NOMO-1 treated with dmso at 0.1 percent for 144 hours (cell line): ENCODE data around the gene SDC1.

Experiments
- DNase-seq: peaks from one replicate; lab custom pipeline; 2025; ENCODE audit not compliant: unreplicated experiment; lab: John Stamatoyannopoulos, UW

Gene SDC1

DNA sequence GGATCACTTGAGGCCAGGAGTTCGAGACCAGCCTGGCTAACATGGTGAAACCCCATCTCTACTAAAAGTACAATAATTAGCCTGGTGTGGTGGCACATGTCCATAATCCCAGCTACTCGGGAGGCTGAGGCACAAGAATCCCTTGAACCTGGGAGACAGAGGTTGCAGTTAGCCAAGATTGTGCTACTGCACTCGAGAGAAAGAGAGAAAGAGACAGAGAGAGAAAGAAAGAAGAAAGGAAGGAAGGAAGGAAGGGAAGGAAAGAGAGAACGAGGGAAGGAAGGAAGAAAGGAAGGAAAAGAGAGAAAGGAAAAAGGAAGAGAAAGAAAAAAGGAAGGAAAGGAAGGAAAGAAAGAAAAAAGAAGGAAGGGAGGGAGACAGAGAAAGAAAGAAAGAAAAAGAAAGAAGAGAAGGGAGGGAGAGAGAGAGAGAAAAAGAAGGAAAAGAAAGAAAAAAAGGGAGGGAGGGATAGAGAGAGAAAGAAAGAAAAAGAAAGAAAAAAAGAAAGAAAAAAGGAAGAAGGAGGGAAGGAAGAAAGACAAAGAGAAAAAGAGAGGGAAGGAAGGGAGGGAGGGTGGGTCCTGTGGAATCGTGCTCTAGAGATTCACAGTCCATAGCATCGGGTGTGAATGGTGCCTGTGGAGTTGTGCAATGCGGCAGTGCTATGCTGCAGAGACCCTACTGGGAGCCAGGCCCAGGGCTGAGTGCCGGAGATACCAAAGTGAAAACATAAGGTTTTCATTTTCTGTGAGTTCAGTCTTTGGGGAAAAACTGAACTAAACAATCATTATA, 4.6 kb upstream of the SDC1 start:
- no peak for DNase-seq

DNA sequence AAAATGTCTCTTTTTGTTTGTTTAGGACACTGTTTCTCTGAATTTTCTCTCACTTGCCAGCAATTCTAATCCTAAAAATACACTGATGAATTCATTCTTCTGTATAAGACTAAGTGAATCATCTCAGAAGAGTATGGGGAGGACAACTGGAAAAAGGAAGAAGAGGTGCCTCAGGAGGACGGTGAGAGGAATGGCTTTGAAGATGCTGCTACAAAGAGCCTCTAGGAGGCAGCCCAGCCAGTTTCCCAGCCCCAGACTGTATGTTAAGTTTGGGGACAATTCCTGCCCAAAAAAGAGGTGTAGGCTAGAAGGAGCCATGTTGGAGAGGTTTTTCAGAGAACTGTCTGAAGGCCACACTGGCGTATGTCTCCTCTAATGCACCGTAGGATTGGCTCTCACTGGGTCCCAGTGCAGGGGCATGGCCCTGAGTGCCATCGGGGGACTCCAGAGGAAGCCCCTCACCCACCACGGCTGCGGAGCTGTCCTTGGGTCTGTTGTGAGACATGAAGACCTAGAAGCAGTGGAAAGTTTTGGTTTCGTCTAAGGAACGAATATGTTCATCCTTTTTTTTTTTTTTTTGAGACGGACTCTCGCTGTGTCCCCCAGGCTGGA, 3.1 kb upstream of the SDC1 start:
- no peak for DNase-seq

DNA sequence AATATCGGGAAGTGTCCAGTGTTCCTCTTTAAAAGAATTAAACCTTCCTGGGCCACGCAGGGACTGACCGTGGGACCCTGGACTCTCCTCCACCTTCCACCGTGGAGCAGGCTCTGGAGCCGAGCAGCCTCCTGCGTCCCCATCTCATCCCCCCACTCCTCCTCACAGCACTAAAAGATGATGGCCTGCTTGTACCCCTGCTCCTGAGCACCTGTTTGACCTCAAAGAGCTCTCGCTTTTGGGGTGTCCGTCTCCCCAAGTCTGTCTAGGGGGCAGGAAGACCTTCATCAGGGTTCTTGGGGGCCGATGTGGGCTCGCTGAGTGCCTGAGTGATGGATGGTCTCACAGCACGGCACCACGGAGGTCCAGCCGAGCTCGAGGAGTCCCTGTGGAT, 1.2 kb upstream of the SDC1 start:
- no peak for DNase-seq

DNA sequence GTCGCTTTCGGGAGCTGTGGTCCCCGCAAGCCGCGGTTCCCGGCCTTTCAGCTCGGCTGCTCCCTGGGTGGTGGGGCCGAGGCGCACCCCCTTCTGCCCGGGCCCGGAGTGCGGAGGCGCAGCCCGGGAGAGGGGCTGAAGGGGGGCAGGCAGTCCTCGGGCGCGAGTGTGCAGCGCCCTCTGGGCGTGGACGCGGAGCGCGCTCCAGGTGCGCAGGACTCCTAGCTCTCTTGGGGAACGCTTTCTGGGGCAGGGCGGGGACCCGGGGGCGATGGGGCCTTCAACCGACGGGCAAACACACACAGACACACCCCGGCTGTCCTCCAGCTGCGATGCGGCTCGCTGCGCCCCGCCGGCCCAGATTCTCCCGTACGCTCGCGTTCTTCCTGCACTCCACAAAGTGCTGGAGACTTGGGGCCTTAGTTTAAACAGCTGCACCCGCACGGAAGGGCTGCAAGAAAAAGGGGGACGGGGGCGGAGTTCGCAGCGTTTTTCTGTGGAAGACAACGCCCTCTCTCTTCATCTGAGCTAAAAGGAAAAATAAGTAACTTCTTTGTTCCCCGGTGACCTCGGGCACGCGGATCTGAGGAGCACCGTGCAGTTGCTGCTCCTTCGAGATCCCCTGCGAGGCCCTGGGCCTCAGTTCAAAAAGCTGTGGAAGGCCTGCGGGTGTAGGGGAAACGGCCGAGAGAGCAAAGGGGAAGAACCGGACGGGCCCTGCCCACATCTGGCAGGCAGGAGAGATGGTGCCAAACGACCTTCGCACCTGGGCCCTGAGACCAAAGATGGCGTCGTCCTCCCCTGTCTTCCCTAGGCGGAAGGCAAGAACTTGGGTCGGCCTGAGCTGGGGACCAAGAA, 593 bp upstream of the SDC1 start:
- DNase-seq = no peak

DNA sequence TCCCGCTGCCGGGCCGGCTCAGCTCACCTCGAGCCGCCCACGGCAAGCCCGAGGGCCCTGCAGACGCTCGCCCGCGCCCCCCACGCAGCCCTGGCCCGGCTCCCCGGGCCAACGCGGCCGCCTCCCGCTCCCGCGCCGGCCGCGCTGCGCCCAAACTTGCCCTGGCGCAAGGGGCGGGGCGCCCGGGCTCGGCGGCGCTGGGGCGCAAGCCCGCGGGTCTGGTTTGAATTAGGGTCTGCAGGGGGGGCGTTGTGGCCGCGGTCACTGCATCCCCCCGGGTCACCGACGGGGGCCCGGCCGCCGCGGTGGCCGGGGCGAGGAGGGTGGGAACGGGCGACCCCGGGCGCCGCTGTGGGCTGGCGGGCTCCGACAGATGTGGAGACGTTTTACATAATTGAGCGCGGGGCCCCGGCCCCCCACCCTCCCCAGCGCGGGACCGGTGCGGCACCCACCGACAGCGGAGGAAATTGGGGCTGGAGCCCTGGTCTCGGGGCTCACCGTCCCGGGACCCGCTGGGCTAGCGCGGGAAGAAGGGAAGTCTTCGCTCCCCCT, 690 bp downstream of the SDC1 start:
- no peak for DNase-seq

DNA sequence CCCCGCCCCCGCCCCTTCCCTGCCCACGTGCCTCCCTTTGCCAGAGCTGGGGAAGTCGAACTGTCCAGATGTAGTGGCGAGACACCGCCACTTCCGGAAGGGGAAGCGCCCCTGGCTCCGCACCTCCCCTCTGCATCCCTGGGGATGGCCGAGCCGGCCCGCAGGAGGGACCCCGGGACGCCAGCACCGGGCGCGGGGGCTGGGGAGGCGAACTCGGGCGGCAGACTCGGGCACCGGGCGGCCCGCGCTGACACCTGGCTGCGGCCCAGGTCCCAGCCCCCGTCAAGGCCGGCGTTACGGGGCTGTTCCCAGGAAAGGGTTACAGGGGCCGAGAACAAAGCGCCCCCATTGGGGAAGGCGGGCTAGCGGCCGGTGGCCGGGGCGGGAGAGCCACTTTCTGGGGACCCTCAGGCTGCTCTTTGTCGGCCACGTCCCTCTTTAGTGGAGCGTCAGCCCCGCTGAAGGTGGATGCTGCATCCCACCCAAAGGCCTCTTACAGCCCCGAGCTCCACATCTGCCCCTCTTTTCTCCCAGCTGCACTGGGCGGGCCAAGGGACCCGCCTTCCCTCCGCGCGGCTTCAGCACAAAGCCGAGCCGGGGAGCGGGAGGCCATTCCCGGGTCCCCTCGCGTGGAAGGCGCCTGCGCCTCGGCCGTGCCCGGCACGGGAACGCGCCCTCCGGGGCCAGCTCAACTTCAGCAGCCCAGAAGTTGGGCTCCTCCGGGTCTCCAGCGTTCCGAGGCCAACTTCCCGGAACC, 1.3 kb downstream of the SDC1 start:
- DNase-seq = no peak

DNA sequence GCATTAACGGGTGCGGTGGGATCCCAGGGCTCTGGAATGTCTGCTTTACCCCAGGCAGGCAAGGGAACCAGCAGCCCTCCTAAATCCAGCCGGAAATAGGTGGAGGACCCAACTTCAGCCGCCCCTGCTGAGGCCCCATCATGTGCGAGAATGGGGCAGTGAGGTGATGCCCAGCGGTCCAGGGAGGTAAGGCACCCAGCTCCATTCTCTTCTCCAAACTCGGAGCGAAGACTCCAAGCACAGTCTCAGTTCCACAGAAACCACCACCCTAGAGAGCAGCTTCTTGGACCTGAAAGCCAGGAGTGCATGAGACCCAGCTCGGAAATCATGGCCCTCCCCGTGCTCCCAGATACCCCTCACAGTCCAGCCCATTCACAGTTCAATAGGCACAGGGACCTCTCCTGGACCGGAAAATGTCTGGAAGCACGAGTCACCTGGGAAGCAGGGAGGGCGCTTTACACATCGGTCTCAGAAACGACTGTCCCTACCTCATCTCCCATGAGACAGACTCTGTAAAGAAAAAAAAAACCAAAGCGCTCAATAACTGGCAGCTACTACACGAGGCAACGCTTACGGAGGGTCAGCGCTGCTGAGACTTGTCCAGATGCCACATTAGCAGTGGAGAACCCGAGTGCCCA, 2.0 kb downstream of the SDC1 start:
- no peak for DNase-seq

DNA sequence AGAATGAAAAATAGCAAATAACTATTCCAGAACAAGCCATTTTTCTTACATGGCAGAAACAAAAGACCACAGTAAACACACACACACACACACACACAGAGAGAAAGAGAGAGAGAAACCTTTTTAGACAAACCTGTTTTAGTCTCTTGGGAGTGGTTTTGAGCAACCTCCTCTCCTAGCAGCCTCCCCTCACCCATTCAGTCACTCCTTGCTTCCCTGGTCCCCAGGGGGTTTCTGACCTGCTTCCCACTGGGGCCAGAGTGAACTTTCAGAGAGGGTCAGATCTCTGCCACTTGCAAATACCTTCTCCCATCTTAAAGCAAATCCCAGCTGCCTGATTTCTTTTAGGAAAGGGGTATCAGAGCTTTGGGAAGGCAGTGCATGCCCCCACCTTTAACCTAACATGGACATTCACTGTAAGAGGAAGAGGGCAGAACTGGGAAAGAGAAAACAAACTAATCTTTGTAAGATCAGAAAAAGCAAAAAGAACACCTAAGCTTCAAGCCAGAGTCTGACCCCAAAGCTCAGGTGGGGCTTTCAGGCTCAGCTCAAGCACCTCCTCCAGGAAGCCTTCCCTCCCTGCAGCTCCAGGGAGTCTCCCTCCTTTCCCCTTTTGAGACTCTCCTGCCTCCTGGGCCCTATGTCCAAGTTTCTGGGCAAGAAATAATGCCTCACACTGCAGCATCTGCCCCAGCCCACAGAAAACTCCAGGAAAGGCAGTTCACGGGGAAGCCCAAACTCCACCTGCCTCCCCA, 2.7 kb downstream of the SDC1 start:
- DNase-seq = no peak

DNA sequence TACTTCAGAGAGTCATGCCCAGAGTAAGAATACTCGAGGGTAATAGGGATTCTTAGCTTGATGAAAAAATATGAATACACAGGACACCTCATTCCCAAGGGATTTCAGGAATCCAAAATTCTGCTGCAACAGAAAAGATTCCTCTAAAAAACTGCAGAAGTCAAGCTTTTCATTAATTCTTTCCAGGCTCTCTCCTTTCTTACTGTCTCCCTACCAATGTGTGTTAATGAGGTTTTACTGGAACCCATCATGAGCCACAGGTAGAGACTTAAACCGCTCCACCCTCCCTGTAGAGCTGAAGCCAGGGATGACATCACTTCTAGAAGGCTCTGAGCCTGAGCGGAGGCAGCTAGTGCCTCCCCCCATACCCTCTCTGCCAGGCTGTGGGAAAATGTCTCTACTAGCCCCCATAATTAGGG, 3.4 kb downstream of the SDC1 start:
- no peak for DNase-seq

DNA sequence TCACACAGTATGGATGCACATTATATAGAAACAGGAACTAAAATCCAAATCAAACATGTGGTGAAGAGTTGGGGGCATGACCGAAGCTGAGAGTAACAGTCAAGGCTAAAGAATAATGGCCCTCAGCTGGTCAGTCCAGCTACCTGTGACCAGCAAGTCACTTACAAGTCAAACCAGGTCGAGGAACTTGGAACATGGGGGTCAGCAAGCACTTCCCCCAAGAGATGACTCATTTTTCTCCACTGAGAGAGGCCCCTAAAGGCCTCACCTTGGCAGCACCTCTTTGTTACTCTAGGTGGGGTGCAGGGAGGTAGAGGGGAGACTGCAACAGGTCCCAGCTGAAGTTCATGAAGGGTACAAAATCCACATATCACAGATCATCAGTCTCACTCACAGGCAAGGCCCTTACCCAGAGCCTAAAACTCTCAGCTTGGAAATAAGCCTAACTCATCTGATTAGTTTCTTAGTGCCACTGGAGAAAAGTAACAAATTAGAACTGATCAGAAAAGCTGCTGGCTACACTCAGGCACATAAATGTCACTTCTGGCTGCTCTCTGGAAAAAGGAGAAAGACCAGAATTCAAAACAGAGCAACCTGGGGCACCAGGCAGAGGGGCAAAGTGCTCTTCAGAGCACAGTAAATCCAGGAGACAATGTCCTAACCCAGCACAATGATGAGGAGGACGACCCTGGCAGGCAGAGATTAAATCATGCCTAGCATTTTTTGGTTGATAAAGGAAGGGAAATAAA, 4.0 kb downstream of the SDC1 start:
- no peak for DNase-seq

DNA sequence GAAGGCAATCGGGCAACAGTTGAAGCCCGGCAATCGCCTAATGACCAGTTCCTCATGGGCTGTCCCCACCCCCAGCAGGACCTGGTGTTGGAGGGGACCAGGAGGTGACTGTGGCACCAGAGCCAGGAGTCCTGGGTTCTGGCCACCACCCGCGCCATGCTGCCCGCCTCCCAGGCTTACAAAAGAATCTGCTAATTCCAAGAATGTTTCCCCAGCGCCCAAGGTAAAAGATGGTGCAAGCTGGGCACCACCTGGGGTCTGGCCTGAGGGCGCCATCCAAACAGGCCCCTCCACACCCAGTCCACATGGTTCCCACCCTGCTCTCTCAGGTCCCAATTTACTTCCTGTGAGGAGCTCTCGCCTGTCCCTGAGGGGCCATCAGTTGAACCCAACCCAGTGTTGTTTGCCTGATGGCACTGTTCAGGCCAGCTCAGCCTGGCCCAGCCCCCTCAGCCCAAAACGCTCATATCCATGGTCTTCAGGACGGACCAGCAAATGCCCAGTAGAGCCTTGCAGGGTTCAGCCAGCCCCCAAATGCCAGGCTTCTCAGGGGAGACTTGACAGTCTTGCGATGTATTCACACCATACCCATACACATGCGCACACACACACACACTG, 5.1 kb downstream of the SDC1 start:
- no peak for DNase-seq

DNA sequence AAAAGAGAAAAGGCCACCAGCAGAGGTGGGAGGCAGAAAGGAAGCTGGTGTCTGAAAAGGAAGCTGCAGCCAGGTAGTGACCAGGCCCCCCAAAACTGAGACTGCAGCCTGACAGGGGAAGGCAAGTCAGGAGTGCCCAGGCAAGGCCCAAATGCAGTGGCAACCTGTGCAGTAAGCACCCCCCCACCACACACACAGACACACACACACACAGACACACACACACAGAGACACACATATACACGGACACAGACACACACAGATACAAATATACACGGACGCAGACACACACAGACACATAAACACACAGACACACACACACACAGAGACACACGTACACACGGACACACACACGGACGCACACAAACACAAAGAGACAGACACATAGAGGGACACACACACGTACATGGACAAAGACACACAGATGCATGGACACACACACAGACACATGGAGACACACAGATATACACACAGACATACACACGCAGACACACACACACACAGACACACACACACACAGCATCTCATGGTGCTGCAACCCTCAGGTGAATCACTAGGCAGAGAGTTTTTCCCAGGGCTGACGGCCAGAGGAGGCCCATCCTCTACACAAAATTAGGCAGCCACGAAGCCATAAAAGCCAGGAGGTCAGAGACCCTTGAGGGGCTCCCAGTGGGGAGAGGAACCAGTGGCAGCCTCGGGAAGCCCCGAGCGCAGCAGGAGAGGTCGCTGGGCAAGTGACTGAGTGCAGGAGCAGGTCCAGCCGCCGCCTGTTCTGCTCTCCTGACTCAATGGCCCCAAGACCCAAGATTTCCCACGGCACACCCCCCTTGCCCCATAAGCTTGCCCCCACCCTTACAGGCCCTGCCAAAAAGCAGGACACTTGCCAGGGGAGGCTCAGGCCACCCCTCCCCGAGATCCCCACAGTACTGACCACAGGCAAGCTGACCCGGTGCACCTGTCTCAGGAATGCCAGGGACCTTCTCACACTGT, 6.3 kb downstream of the SDC1 start:
- no peak for DNase-seq

DNA sequence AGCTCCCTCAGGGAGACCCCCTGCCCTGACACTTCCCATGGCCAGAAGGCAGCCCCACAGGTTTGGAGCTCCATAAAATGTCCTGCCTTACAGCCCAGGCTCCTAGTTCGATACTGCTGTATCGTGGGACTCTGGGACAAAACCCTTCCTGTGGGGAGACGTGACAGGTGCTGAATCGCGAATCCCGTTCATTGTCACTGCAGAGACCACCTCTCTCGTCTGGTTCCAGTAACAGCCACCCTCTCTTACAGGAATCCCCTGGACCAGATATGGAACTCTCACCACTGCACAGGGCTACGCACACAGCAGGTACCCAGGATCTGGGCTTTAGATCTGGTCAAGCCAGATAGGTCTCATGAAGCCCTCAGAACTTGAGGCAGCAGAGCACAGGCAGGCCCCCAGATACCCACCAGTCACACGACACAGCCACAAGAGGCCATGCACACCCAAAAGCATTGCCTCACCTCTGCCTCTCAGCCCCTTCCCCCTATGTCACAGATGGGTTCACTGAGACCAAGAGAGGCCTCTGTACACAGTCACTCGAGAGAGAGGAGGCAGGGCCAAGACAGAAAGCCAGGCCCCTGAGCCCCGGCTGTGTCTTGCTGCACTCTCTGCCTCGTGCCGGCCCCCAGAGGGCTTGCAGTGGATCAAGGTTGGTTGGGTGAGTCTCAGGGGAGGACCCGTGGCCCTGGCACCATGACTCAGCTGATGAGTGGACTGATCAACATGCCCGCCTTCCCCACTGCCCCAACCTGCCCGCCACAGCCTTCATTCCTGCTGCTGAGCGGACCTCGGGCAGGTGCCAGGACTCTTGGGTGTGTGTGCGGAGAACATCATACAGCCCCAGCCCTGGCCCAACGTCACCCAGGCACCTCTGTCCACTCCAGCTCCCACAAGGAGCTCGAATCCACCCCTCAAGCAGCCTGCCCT, 7.6 kb downstream of the SDC1 start:
- DNase-seq = no peak

DNA sequence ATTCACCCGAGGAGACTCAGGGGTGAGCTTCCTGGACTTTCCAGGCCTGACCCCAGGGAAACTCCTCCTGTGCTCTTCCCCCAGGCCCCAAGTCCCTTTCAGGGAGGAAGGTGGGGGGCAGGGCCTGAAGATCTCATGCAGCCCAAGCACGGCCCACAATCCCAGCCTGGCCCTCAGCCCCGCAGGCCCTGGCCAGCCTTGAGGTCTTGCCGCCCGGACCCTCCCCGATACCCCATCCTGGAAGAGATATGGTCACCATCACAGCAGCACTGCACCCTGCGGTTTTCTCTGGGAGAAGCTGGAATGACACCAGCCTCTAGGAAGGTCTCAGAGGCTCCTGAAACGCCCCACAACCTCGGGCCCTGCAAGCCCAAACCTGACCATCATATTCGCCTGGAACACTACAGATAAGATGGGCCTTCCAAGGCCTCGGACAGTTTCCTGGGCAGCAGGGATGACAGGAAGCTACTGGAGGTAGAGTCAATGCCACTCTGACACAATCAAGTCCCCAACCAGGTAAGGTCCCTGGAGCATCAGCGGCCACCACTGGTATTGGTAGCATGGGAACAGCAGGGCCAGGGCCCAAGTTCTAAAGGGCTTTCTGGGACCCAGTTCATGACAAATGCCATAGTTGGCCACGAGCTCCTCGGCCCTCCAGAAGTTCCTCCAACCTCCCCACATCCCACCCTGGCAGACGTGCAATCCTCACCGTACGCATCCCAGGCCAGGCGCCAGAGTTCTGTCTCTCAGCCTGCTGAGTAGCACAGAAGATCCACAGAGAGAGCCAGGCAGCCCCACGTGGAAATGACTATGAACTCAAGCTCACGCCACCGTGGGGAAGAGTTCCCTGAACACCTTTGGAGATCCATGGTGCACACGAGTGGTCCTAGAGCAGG, 8.6 kb downstream of the SDC1 start:
- DNase-seq = no peak
